Panc1 (cell line): ENCODE data around the gene TNFRSF18. TPM values are rescaled to one million over a fixed set of nuclear protein-coding genes. Genes with fewer than 3 reads are reported as not detected.

Source experiments
- ATAC-seq: fragments of 200-7000 bp; cut with Tn5 transposase; 2 replicates; pipeline ENCODE4 v1.9.1; 2020; ENCODE audit warnings: mild to moderate bottlenecking, moderate library complexity
- BruUV-seq: library from RNA; stranded (reverse); fragments of 400-500 nt; replicated peaks from 2 replicates; lab custom pipeline; 2021; lab: Mats Ljungman, UMichigan
- CTCF ChIA-PET: fragments of 300-600 bp; sonication (Branson Sonifier 250); formaldehyde crosslinking; loops from one replicate; lab custom pipeline; 2022; ENCODE audit warnings: antibody characterized with exemption; lab: Charles Lee
- POLR2A ChIA-PET: fragments of 300-600 bp; sonication (Branson Sonifier 250); formaldehyde crosslinking; loops from one replicate; lab custom pipeline; 2022; ENCODE audit warnings: antibody characterized with exemption; lab: Charles Lee
- DNase-seq: peaks from one replicate; pipeline ENCODE4 v3.0.0-alpha.2; 2010; ENCODE audit warnings: low read depth, low spot score
- H3K27ac ChIP-seq: 2 replicates; pipeline ENCODE4 v1.5.1; 2011; ENCODE audit warnings: mild to moderate bottlenecking, low read length, inconsistent platforms
- H3K27me3 ChIP-seq: fragments of 200-500 bp; sonication (Bioruptor generic); 2 replicates; pipeline ENCODE4 v1.6.0; 2014; ENCODE audit warnings: low read length, inconsistent platforms; ENCODE audit not compliant: control insufficient read depth, insufficient read depth
- H3K36me3 ChIP-seq: fragments of 200-500 bp; sonication (Bioruptor generic); 2 replicates; pipeline ENCODE4 v1.5.1; 2014; ENCODE audit warnings: inconsistent platforms, mild to moderate bottlenecking, low read length, moderate library complexity; ENCODE audit not compliant: control insufficient read depth, insufficient read depth
- H3K4me1 ChIP-seq: 2 replicates; pipeline ENCODE4 v1.5.1; 2011; ENCODE audit warnings: inconsistent platforms, mild to moderate bottlenecking, low read length, moderate library complexity; ENCODE audit not compliant: control insufficient read depth, insufficient read depth
- H3K4me3 ChIP-seq, 2 experiments: 2 replicates each; pipeline ENCODE4 v1.5.1; 2011 to 2012; ENCODE audit warnings: low read depth in 2 of 2, low read length in 2 of 2, mild to moderate bottlenecking in 2 of 2, inconsistent platforms in 1 of 2, moderate library complexity in 1 of 2
- H3K9me3 ChIP-seq: fragments of 200-500 bp; sonication (Bioruptor generic); 2 replicates; pipeline ENCODE4 v1.5.1; 2014; ENCODE audit warnings: low read depth, mild to moderate bottlenecking, inconsistent platforms, low read length, moderate library complexity; ENCODE audit not compliant: control insufficient read depth, insufficient read depth
- CTCF ChIP-seq: fragments of 450-650 bp; IDR thresholded peaks from 2 replicates; pipeline ENCODE4 v1.5.1; 2017; ENCODE audit warnings: mild to moderate bottlenecking
- POLR2AphosphoS5 ChIP-seq: IDR thresholded peaks from 2 replicates; pipeline ENCODE4 v1.6.1; 2012; ENCODE audit warnings: mild to moderate bottlenecking, low read depth, low read length, moderate library complexity
- REST ChIP-seq, 2 experiments: IDR thresholded peaks; 2 replicates each; pipeline ENCODE4 v1.6.1; 2011 to 2012; ENCODE audit warnings: low read depth in 2 of 2, control low read depth in 1 of 2, low read length in 1 of 2, mild to moderate bottlenecking in 1 of 2, moderate library complexity in 1 of 2; ENCODE audit not compliant: insufficient read depth in 1 of 2
- SIN3A ChIP-seq: IDR thresholded peaks from 2 replicates; pipeline ENCODE4 v1.6.1; 2012; ENCODE audit warnings: low read depth, mild to moderate bottlenecking, low read length, moderate library complexity, borderline replicate concordance; ENCODE audit not compliant: insufficient read depth
- TCF7L2 ChIP-seq: IDR thresholded peaks from 2 replicates; pipeline ENCODE4 v1.6.1; 2011; ENCODE audit warnings: mild to moderate bottlenecking, low read depth, low read length, inconsistent platforms
- in situ Hi-C: cut with HindIII; loops from 2 replicates; pipeline ENCODE4 v1.10.0; 2016; ENCODE audit warnings: low sequenced_read_pairs, low pct_unique_long_range_greater_than_20kb
- intact Hi-C: fragments of 100-400 bp; cut with micrococcal nuclease; formaldehyde crosslinking; loops from one replicate; pipeline ENCODE4 v1.10.0; 2022; ENCODE audit not compliant: unreplicated experiment
- total RNA-seq: library from RNA; stranded (reverse); gene quantifications from one replicate; pipeline ENCODE4 v1.2.1, GENCODE V29; 2021; ENCODE audit not compliant: unreplicated experiment

Gene TNFRSF18
- total RNA-seq, 1 experiment from 2014 or later, result 4.3 TPM

- Histone ChIP-seq H3K27me3 (no peaks in the 10 kb centered on the region), H3K4me1 (no peaks in the 10 kb centered on the region), H3K36me3 (peaks cover 2% of the 10 kb centered on the region; the same call in 1 of the 2 replicates), H3K27ac (no peak overlapping the region), H3K9me3 (no peaks in the 10 kb centered on the region), H3K4me3 (no peak overlapping the region)
- no peak for TF ChIP-seq POLR2AphosphoS5
- TF ChIP-seq SIN3A, result no peak
- TF ChIP-seq CTCF, result no peak
- TF ChIP-seq TCF7L2, result no peak
- no peak for TF ChIP-seq REST (IDR thresholded peaks at IDR 0.05; ENCODE audit: insufficient read depth in 1 of 2, low read depth in 2 of 2, low read length in 1 of 2)
- BruUV-seq, result no TSS peak
- CTCF ChIA-PET, result no interaction called here
- ATAC-seq, result no peak
- in situ Hi-C loops (no loop called here), intact Hi-C loops (no loop called here)
- POLR2A ChIA-PET, result interaction anchor here (0.5 kb wide), 1 partner anchor 89 kb away, joined by 3 read pairs; no protein-coding TSS in a partner anchor
- DNase-seq, result no peak
Measured at GRCh38 chr1:1215080-1215676, 8.8 kb upstream of the TNFRSF18 start.

GRCh38 chr1:1213345-1214265 lies 7.2 kb upstream of the TNFRSF18 start, which contains the start of gene TNFRSF4:
Gene TNFRSF4, minus strand, starts transcription at chr1:1214153. Its CDS starts 26 bp downstream, at chr1:1214127.
- no peaks in the 10 kb centered on the region for H3K27me3 ChIP-seq
- peaks cover 2% of the 10 kb centered on the region; the same call in 1 of the 2 replicates for H3K36me3 ChIP-seq
- DNase-seq (no peak), ATAC-seq (peak; percentile 46)
- no peaks in the 10 kb centered on the region for H3K9me3 ChIP-seq
- BruUV-seq, result no TSS peak
- no peaks in the 10 kb centered on the region for H3K4me1 ChIP-seq
- intact Hi-C loops, result no loop called here
- H3K4me3 ChIP-seq, result no peak within 1 kb of the TSS
- ChIA-PET CTCF (no interaction called here), POLR2A (no interaction called here)
- in situ Hi-C loops, result no loop called here
- TF ChIP-seq CTCF, result no peak
- no peak within 1 kb of the TSS for H3K27ac ChIP-seq
